KMS-11 (cell line): Measurements from ENCODE around the gene ZNF296.
A peak's percentile ranks its signal among the peaks of the same experiment; 100 is the strongest.

Experiments
- H2AFZ ChIP-seq: fragments of 200-600 bp; sonication (generic); 2 replicates; pipeline ENCODE4 v1.6.1; 2016; ENCODE audit warnings: antibody characterized with exemption, mixed run types, low read depth
- H3K27ac ChIP-seq: fragments of 200-600 bp; sonication (generic); 2 replicates; pipeline ENCODE4 v1.6.1; 2016; ENCODE audit warnings: mild to moderate bottlenecking, mixed run types
- H3K27me3 ChIP-seq: fragments of 200-600 bp; sonication (generic); 2 replicates; pipeline ENCODE4 v1.6.1; 2017; ENCODE audit warnings: mild to moderate bottlenecking, low read depth, mixed run types, moderate library complexity; ENCODE audit not compliant: insufficient read depth
- H3K36me3 ChIP-seq: fragments of 200-600 bp; sonication (generic); 2 replicates; pipeline ENCODE4 v1.6.1; 2017; ENCODE audit warnings: mild to moderate bottlenecking, mixed run types; ENCODE audit not compliant: insufficient read depth
- H3K4me1 ChIP-seq: fragments of 200-600 bp; sonication (generic); 2 replicates; pipeline ENCODE4 v1.6.1; 2016; ENCODE audit warnings: mild to moderate bottlenecking, low read depth, mixed run types; ENCODE audit not compliant: poor library complexity, severe bottlenecking
- H3K4me2 ChIP-seq: fragments of 200-600 bp; sonication (generic); 2 replicates; pipeline ENCODE4 v1.7.0; 2016; ENCODE audit warnings: mild to moderate bottlenecking, mixed run types
- H3K4me3 ChIP-seq: fragments of 200-600 bp; sonication (generic); IDR thresholded peaks from 2 replicates; pipeline ENCODE4 v1.6.1; 2017; ENCODE audit warnings: low read depth, low read length, mixed read lengths; ENCODE audit not compliant: insufficient read depth
- H3K79me2 ChIP-seq: fragments of 200-600 bp; sonication (generic); 2 replicates; pipeline ENCODE4 v1.6.1; 2016; ENCODE audit warnings: low read depth, mixed run types; ENCODE audit not compliant: insufficient read depth
- H3K9ac ChIP-seq: fragments of 200-600 bp; sonication (generic); 2 replicates; pipeline ENCODE4 v1.6.1; 2016; ENCODE audit warnings: mild to moderate bottlenecking, mixed run types
- H4K20me1 ChIP-seq: fragments of 200-600 bp; sonication (generic); 2 replicates; pipeline ENCODE4 v1.6.1; 2016; ENCODE audit warnings: mild to moderate bottlenecking, mixed run types; ENCODE audit not compliant: insufficient read depth
- CTCF ChIP-seq: fragments of 200-600 bp; sonication (generic); conservative IDR thresholded peaks from 2 replicates; pipeline ENCODE4 v1.6.1; 2017; ENCODE audit warnings: low read depth, mild to moderate bottlenecking, antibody characterized with exemption, low read length, moderate library complexity, mixed read lengths

The ZNF296 gene

GRCh38 chr19:45100201-45100600, 23.9 kb upstream of the ZNF296 start:
- Histone ChIP-seq H3K36me3 (no peaks in the 10 kb centered on the region), H3K9ac (no peak overlapping the region), H3K4me3 (no peak overlapping the region), H3K79me2 (peaks cover 93% of the 10 kb centered on the region), H3K27me3 (no peaks in the 10 kb centered on the region), H3K4me1 (peaks cover 47% of the 10 kb centered on the region), H3K27ac (no peak overlapping the region), H2AFZ (no peak overlapping the region), H3K4me2 (no peak overlapping the region), H4K20me1 (peaks cover 3% of the 10 kb centered on the region; the same call in 1 of the 2 replicates)
- TF ChIP-seq CTCF, result no peak

GRCh38 chr19:45099467-45100191, 23.4 kb upstream of the ZNF296 start:
- H3K4me1 ChIP-seq, result peaks cover 49% of the 10 kb centered on the region
- H3K36me3 ChIP-seq, result no peaks in the 10 kb centered on the region
- H3K4me2 ChIP-seq, result no peak overlapping the region
- H3K9ac ChIP-seq, result no peak overlapping the region
- no peak overlapping the region for H3K27ac ChIP-seq
- H3K4me3 ChIP-seq, result no peak overlapping the region
- H4K20me1 ChIP-seq, result peaks cover 3% of the 10 kb centered on the region; the same call in 1 of the 2 replicates
- no peak overlapping the region for H2AFZ ChIP-seq
- no peak for TF ChIP-seq CTCF
- H3K79me2 ChIP-seq, result peaks cover 93% of the 10 kb centered on the region
- no peaks in the 10 kb centered on the region for H3K27me3 ChIP-seq

GRCh38 chr19:45098521-45099466, 22.5 kb upstream of the ZNF296 start:
- Histone ChIP-seq H3K79me2 (peaks cover 95% of the 10 kb centered on the region), H3K27me3 (no peaks in the 10 kb centered on the region), H3K9ac (no peak overlapping the region), H3K4me3 (no peak overlapping the region), H2AFZ (no peak overlapping the region), H4K20me1 (peaks cover 3% of the 10 kb centered on the region; the same call in 1 of the 2 replicates), H3K27ac (no peak overlapping the region), H3K36me3 (no peaks in the 10 kb centered on the region), H3K4me2 (peak overlapping the region; percentile 19; the same call in 1 of the 2 replicates), H3K4me1 (peaks cover 49% of the 10 kb centered on the region)
- no peak for TF ChIP-seq CTCF

DNA sequence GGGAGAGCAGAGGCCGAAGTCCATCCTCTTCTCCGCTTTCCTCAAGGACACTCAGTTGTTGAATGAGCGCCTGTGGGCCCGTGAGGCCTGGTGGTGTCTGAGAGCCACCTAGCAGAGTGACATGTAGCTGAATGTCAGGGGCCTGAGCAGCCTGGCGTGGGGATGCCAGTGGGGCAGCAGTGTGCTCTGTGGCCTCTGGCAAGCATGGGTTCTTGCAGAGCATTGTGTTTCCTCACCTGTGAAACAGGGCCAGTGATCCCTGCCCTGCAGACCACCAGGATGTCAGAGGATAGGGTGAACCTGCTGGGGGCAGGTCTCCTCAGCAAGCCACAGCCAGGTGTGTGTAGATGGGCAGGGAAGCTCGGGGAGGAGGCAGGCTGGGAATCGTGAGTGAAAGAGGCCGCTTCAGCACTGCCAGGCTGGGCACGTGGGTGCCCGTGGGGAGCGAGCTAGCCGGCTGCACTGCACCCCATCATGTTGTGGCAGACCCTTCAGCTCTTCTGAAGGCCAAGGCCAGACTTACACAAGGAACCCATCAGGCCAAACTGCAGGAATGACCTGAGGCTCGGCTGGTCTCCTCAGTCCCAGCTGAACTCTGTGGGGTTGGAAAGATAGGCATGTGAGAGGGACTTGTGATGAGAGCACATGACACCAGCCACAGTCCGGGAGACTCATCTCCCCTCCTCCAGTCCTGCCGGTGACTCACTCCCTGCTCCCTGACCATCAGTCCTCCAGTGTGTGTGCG, 21.7 kb upstream of the ZNF296 start:
- TF ChIP-seq CTCF, result no peak
- H3K27me3 ChIP-seq, result no peaks in the 10 kb centered on the region
- H3K4me2 ChIP-seq, result peak overlapping the region; percentile 19; the same call in 1 of the 2 replicates
- no peak overlapping the region for H3K4me3 ChIP-seq
- H3K4me1 ChIP-seq, result peaks cover 47% of the 10 kb centered on the region
- H4K20me1 ChIP-seq, result peaks cover 3% of the 10 kb centered on the region; the same call in 1 of the 2 replicates
- no peak overlapping the region for H2AFZ ChIP-seq
- H3K79me2 ChIP-seq, result peaks cover 98% of the 10 kb centered on the region
- no peak overlapping the region for H3K9ac ChIP-seq
- no peaks in the 10 kb centered on the region for H3K36me3 ChIP-seq
- no peak overlapping the region for H3K27ac ChIP-seq
